ENCODE measurements around the gene NDUFAF8.

Gene NDUFAF8

DNA sequence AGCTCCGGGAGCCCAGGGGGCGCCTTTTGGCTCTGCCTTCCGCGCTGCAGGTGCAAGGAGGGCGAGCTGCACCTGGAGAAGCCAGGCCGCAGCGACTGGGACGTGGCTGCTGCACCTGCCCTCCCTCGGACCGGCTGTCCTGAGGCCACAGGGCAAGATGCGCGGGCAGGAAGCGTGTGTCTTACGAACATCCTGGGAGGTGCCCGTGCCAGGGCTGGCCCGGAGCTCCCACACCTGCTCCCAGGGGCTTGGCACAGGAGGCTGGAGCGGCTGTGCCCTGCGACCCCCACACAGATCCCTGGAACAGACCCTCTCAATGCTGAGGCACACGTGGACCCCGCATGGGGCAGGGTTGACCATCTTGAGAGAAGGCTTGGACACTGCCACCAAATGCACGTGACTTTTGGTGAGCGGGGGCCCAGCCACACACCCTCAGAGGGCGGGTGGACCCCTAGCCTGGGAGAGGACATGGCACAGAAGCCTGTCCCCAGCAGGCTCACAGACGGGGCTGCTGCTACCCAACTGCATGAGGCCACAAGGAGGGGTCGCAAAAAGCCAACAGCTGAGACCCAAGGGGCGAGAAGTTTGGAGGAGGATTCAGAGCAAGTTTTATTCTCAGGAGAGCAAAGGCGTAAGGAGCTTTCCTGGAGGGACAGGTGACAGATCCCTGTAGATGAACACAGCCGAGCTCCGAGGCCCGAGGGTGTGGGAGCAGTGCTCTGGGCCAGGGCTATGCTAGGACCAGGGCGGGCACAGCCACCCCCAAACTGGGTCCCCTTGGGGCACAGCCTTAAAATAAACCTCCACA is 11.4 kb downstream of the NDUFAF8 start:
- no peak for DNase-seq

DNA sequence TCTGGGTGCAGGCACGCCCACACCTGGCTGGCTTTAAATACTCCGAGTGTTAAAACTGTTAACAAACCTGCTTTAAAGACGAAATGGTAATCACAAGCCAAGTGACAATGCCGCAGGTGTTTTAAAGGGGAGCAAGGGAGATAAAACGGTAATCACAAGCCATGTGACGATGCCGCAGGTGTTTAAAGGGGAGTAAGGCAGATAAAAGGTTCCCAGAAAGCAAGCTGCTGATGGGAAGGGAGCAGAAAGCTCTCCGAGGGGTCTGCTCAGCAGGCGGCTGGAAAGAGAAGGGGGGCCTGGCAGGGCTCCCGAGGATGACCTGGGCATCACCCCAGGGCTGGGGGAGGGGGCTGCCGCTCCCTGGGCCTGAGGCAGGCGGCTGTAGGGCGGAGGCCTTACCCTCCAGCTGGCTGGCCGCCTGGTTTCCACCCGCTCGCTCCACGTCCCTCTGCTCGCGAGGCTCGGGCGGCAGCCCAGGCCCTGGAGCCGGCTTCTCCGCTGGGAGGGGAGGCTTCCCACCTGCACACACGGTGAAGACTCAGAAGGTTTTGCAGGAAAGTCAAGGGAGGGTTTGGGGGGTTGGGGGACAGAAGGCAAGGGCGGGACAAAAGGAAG is 12.1 kb downstream of the NDUFAF8 start:
- no peak for DNase-seq

DNA sequence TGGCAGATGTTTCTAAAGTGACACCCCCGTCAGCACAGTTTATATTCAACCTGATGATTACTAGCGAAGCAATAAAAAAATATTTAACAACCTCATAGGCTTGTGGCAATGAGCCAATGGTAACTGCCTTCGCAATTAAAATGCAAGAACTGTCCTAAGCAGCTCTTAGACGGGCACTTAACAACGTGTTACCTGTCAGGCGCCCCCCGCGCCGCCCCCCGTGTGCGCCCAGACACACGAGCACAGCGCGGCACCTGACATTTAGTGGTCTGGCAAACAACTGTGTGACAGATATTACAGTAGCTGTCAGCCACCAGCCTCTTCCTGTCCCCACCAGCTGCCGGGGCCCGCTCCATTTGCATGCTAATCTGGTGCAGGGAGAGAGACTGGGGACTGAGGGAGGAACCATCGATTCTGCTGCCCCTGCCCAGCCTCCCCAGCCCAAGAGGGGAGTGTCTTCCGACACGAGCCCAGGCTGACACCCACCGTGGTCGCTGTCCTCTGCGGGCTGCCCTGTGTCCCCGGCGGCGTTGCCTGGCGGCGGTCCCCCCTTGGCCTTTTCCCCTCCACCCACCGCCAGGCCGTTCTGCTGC is 12.7 kb downstream of the NDUFAF8 start:
- peak in 2 of 56 donors; percentile 13 to 21 for DNase-seq

DNA sequence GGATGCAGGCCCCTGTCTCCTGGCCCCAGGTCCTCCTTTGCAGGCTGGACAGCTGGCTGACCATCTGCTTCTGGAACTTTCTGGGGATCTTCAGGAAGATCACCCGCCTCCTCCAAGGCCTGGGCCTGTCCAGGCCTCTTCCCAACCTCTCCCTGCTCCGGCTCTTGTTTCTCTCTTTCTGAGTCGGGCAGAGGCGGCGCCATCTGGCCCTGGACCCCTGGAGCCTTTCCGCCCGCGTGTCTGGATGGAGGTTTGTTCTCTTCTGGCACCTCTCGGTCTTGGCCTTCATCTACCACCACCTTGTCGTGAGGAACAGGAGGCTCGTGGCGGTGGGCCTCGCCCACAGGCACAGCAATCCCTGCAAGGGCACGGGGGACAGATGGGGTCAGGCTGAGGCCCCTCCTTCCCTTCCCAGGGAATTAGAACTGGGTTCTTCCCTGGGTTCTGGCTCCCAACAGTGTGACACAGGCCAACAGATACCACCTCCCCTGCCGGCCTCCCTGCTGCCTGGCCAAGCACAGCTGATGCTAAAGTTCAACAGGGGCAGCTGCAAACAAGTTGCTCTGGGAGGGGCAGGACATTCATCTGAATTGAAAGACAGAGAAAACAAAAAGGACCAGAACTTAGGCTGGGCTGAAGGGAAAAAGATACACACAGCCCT is 13.3 kb downstream of the NDUFAF8 start:
- no peak for DNase-seq

DNA sequence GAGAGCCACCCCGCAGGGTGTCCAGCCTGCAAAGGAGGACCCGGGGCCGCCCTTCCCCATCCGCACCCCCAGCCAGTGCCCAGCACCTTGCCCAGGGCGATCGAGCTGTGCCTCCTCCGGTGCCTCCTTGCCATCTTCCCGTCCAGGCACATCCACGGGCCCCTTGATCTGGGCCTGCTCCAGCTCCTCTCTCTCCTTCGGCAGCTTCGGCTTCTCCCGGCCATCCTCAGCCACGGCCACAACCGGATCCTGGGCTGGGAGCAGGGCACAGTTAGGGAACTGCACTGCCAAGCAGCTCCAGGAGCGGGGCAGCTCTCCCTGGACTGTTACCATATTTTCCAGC is 13.8 kb downstream of the NDUFAF8 start:
- DNase-seq = no peak

- DNase-seq = peak in 21 of 56 donors; percentile 5 to 60 (median 26)
Measured at GRCh38 chr17:81253358-81254131, 14.4 kb downstream of the NDUFAF8 start.

- peak in 38 of 56 donors; percentile 10 to 69 (median 34) for DNase-seq
Measured at GRCh38 chr17:81254955-81255717, 16.0 kb downstream of the NDUFAF8 start.

- no peak for DNase-seq
Measured at GRCh38 chr17:81256616-81257015, 17.5 kb downstream of the NDUFAF8 start.

GRCh38 chr17:81257533-81257932 is 18.4 kb downstream of the NDUFAF8 start:
- DNase-seq = no peak

DNA sequence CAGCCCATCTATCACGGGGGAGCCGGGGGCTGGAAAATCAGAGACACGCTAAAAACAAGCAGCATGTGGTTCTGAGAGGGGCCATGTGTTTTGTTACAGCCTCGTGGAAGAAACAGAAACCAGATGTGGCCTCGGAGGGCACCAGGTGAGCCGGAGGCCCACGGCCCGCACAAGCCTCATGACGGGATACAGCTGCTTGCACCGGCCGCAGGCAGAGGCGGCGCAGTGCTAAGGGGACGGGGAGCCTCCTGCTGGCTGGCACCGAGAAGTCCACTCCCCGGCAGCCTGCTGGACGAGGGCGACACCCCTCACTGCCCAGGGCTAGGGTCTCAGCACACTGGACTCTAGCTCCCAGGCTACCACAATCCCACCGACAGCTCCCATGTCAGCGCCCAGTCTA is 19.2 kb downstream of the NDUFAF8 start:
- DNase-seq = no peak

DNA sequence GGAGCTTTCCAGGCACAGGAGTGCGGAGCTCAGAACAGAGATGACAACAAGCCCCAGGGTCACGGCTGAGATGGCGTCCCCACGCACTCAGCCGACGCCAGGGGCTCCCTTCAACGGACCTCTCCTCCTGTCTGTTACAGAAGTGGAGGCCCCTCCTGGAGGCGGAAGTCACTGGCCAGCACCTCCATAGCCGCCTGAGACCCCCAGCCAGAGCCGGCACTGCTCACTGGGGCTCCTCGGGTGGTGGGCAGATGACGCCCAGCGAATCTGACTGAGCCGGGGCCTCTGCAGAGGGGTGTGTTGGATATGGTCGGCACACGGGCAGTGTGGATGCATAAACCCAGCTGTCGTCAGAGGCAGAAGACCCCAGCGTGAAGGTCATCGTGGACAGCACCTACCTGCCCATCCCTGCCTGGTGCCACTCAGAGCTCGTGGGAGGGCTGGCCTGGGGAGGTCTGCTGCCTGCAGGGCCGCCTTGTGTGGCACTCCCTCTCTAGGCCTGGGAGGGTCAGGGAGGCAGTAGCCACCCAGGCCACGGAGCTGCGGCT is 20.0 kb downstream of the NDUFAF8 start:
- DNase-seq = no peak

DNA sequence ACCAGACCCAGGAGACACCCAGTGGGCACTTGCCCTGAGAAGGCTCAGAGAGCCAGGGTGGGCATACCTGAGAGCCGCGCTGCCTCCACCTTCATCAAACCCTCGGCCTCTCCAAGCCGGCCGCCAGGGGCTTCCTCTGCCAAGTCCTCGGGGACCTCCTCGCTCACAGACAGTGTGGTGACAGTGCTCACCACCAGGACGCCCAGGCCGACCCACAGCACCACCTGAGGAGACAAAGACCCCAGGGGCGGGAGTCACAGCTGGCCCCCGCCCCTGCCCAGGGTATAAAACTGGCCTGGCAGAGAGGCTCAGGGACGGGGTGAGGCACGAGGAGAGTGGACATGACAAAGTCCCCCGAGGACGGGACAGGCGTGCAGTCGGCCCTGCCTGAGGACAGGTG is 21.1 kb downstream of the NDUFAF8 start:
- no peak for DNase-seq

DNA sequence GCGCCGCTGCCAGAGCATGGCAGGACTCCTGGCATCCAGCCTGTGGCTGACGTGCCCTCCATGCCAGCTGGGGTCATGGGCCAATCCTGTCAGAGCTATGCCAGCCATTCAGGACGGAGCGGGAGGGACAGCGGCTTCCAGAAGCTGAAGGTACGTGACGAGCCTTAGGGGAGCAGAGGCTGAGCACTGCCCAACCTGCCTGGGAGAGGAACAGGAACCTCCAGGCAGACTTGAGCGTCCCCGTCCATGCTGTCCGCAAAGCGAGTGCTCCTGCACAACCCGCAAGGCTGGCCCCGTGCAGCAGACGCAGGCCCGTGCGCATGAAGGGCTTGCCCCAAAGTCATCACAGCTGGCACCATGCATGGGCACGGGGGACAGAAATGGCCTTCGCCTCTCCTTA is 21.5 kb downstream of the NDUFAF8 start:
- no peak for DNase-seq

DNA sequence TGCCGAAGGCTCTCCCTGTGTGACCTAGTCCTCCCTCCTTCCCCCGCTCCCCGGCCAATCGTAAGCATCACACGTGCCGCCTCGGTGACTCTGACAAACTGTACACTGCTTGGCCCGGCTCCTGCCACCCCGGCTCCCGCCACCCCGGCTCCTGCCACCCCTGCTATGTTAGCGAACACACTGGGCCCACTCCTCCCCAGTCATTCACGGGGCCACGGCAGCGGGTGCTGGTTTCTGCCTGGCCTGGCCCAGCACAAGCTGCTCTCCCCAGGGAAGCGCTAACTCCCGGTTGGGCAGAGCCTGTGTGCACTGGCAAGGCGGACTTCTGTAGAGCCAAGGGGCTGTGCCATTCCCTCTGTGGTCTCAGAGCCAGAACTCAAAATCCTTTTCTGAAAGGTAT is 22.0 kb downstream of the NDUFAF8 start:
- DNase-seq = no peak

GRCh38 chr17:81261582-81262336 is 22.6 kb downstream of the NDUFAF8 start:
- no peak for DNase-seq

DNA sequence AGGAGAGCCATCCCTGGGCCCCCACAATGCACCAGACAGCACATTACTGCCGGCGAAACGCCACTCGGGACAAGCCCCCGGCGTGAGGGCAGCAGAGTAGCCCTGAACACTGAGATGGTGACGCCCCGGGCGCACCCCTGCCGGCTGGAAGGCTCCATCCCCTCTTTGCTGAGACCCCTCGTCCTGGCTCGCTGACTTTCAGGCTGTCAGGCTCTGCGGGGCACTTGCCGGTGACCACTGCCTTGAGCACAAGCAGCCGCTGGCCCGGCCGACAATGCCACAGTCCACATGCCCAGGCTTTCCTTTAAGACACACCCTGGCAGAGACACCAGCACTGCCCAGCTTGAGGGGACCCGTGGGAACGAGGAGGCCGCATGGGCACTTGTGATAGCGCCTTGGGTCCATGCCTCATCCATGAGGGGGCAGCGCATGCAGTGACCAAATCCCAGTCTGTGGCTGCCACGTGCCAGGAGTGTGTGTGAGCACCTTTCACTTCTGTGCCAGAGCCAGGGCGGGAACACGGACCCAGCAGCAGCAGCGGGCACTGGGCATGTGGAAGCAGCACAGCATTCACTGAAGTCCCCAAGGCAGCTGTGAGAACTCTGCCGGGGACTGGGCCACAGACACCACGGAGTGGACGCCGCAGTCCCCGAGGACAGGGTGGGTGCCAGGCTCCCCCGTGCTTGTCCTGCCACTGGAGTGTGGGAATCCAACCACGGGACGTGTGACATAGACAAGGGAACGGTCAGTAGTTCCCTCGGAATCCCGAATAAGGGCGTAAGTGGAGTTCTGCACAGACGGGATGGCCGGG is 24.5 kb downstream of the NDUFAF8 start:
- DNase-seq = no peak

GRCh38 chr17:81264640-81265039 is 25.5 kb downstream of the NDUFAF8 start:
- no peak for DNase-seq

DNA sequence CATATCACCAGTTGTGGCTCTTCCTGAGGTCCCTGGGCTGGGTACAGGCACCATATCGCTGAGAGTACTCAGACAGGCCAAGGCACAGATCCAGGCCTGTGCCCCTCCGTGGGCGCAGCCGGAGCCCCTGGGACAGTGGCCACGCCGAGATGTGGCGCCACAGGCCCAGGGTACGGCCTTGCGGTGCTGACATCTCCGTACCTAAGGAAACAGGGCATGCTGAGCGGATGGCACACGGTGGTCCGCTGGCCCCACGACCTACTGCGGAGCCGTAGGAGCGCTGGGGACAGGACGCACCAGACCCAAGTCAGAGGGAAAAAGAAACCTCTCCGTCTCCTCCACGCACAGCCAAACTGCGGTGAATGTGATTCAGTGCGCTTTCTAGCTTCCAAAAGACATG is 26.5 kb downstream of the NDUFAF8 start:
- no peak for DNase-seq

Data from amygdala (tissue), 56 donors.